MV-4-11 (cell line): ENCODE data around the gene PKNOX2.

Experiments
- DNase-seq: peaks from one replicate; lab custom pipeline; 2025; lab: John Stamatoyannopoulos, UW

The PKNOX2 gene

GRCh38 chr11:125236072-125236825 lies 71.7 kb downstream of the PKNOX2 start:
- no peak for DNase-seq

DNA sequence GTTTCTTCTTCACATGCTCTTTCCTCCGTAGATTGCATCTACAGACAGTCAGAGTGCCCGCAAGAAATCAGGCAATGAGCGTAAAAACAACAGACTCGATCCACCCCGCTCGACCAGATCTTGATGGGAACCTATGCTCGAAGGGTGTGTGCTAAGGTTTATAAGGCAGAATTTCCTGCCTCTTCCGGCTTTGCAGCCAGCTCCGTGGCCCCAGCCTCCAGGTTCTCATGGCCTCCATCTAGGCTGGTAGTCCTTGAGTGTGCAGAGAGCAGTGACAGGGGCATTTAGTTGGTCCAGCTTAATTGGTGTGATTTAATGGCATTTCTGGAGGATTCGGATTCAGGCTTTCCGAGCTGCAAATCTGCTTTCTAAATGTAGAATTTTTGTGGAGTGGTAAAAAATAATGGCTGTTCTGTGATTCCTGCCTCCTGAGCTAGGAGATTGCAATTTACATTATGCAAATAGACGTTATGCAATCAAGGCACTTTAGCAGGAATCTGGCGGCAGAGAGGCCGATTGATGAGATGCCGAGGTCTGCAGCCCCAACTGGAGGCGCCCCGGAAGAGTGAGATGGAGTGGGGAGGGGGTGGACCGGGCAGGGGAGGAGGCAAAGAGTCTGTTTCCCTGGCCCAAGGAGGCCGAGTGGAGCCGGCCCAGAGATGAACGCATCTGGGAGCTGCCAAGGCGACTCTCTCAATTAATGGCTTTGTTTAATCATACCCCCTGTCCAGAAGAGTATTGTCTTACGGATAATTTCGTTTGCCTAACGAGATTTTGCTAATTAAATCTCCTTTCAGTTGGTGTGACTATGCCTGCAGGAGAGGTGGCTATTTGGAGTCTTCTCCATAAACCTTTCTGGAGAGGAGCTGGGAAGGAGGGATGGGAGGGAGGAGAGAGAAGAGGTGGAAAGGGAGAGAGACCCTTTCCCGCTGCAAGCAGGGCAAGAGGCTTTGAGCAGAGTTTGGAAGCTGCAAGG lies 75.3 kb downstream of the PKNOX2 start:
- no peak for DNase-seq

DNA sequence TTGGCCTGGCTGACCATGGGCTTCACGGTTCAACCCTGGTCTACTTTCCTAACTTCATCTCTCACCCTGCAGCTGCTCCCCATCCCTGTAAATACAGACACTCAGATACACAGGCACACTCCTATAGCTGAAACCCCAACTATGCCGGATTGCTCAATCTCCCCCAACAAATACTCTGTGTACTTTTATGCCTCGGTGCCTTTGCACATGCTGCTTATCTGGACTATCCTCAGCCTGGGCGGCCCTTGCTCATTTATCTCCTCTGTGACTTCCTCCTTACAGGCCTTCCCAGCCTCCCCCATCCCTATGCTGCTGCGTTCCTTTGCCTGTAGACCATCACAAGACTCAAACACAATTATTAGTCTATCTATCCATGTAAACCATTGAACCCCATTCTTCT lies 76.6 kb downstream of the PKNOX2 start:
- DNase-seq, result no peak

DNA sequence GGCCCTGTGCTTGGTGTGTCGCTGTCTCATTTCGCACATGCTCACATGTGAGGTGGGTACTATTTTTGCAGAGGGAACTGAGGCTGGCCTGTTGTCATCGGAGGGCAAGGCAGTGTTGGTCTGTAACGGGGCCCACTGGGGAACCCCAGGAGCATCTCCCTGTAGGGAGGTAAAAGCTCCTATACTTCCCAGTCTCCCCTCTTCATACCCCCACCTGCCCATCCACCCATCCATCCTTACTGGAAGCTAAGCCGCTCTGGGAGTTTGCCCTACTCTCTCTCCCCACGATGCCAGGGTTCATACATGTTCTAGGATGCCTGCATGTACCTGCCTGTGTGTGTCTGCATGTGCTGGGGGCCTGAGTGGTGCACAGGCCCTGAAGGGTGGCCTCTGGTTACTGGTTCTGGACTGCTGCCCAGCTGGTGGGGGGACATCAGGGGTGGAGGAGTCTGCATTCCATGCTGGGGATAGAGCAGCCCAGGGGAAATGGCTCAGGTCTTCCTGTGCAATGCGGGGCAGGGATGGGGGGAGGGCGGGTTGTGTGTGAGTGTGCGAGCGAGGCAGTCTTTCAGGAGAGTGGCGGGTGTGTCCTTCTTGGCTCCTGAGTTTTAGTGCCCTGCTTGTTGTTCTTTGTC lies 77.7 kb downstream of the PKNOX2 start:
- DNase-seq, result no peak

DNA sequence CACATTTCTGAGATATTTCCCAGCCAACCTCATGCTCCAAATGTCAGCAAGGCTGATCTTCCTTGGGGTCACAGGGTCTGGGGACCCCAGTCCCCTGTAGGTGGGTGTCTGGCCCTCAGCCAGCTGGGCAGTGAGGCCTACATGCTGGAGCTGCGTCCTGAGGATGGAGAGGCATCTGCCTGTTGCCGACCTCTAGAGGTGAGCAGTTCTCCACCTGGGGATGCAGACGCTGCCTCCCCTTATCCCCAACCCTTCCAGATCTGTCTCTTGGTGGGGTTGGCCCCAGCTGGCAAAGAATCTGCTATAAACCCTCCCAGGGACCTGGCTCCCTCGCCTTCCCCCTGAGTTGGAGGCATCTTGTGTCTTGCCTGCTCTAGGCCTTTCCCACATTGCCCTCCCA lies 79.6 kb downstream of the PKNOX2 start:
- DNase-seq, result no peak

DNA sequence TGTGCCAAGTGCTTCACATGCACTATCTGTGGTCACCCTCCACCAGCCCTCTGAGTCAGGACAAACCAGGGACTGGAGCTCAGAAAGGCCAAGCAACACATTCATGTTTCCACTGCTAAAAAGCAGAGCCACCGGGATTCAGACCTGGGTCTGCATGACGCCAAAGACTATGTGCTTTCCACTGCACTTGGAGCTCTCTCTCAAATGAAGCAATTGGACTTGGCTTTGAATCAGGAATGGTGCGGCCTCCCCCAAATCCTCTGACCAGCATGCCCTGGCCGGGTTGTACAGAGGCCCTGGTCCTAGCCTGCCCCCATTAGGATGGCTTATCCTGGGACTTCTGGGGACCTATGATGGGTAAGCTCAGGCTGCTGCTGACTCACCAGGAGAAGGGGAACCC lies 80.7 kb downstream of the PKNOX2 start:
- DNase-seq, result no peak

DNA sequence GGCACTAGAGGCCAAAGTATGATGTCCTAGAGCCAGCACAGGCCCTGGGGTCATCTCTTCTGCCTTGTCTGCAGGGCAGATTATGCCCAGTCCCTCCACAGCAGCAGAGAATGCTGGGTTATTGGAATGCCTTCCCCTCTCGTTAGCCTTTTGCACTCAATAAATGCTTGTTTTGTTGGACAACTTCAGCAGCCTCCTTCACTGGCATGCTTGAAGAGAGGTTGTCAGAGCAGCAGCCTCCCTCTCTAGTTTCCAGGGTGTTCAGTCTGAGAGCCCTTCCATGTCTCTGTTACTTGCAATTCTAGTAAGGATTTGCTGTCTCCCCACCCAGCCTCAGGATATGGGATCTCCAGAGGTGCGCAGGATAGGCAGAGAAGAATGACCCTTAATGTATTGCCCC lies 82.9 kb downstream of the PKNOX2 start:
- DNase-seq, result no peak

GRCh38 chr11:125250318-125251213 lies 86.0 kb downstream of the PKNOX2 start:
- DNase-seq, result peak; percentile 6

GRCh38 chr11:125251214-125251545 lies 86.6 kb downstream of the PKNOX2 start:
- no peak for DNase-seq

GRCh38 chr11:125251956-125252355 lies 87.4 kb downstream of the PKNOX2 start:
- no peak for DNase-seq

DNA sequence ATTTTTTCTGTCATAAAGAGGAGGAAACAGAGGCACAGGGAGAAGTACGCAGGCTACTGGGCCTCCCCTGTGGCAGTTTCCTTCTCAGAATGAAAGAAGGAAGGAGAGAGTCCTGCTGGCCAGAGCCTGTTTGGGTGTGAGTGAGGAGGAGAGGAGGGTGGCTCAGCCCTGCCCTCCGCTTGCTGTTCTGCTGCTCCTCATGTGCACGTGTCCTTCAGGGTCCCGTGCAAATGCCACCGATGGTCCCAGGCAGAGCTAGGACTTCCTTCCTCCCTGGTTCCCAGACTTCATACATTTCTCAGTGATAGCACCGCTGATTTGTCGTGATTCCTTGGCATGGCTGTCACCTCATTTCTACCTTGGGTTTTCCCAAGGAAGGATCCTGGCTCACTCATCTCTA lies 88.7 kb downstream of the PKNOX2 start:
- DNase-seq, result no peak

GRCh38 chr11:125253795-125254525 lies 89.4 kb downstream of the PKNOX2 start:
- DNase-seq, result no peak

DNA sequence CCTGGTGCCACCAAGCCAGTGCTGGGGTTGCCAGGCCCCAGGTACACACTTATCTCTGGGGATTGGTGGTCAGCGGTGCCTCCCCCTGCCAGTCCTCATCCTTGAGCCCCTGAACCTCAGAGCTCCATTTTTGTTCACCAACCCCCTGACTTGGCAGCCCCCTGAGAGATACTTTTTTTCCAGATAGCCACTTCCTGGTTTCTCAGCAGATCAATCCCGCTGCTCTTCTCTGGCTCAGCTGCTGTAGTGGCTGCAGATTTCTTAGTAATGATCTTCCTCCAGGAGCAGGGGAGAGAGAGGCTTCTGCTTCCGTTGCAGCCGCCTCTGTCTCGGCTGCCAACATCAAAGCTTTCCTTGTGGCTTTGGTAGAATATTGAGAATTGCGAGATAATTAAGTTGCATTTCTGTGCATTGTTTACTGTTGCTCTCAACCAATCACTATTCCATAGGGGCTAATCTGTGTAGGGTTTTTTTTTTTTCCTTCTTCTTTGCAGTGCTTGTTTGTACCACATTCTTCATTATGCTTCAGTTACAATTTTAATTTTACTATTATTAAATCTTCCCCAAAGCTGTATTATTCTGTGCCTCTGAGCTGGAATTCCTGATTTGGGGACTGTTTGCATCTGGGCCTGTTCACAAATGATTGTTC lies 92.1 kb downstream of the PKNOX2 start:
- no peak for DNase-seq

GRCh38 chr11:125257190-125257579 lies 92.6 kb downstream of the PKNOX2 start:
- no peak for DNase-seq

- no peak for DNase-seq
These were observed 93.2 kb downstream of the PKNOX2 start for GRCh38 chr11:125257751-125258150.

- no peak for DNase-seq
These were observed 93.9 kb downstream of the PKNOX2 start for GRCh38 chr11:125258291-125259032.

GRCh38 chr11:125261588-125261987 lies 97.0 kb downstream of the PKNOX2 start:
- no peak for DNase-seq

- no peak for DNase-seq
These were observed 97.8 kb downstream of the PKNOX2 start for GRCh38 chr11:125262194-125262829.

GRCh38 chr11:125262830-125263218 lies 98.3 kb downstream of the PKNOX2 start:
- no peak for DNase-seq
